HUES6 (cell line): ENCODE results near the gene NEO1.

ENCODE experiments used
- H3K27ac ChIP-seq: 2 replicates; pipeline ENCODE4 v1.7.0; 2013; ENCODE audit warnings: low read depth, mild to moderate bottlenecking, low read length, inconsistent platforms
- H3K27me3 ChIP-seq: 2 replicates; pipeline ENCODE4 v1.6.1; 2013; ENCODE audit warnings: low read length; ENCODE audit not compliant: control insufficient read depth, insufficient read depth
- H3K36me3 ChIP-seq: 2 replicates; pipeline ENCODE4 v1.6.1; 2013; ENCODE audit warnings: low read length; ENCODE audit not compliant: control insufficient read depth, insufficient read depth
- H3K4me1 ChIP-seq: 2 replicates; pipeline ENCODE4 v1.6.1; 2013; ENCODE audit warnings: low read length; ENCODE audit not compliant: control insufficient read depth, insufficient read depth
- H3K4me3 ChIP-seq: 2 replicates; pipeline ENCODE4 v1.5.1; 2013; ENCODE audit warnings: low read depth, low read length
- H3K9ac ChIP-seq: one replicate; pipeline ENCODE4 v1.6.1; 2013; ENCODE audit warnings: mild to moderate bottlenecking, low read length
- H3K9me3 ChIP-seq: 2 replicates; pipeline ENCODE4 v1.6.1; 2013; ENCODE audit warnings: low read depth, low read length; ENCODE audit not compliant: control insufficient read depth, insufficient read depth

The NEO1 gene

GRCh38 chr15:73317651-73318462 lies 265.6 kb downstream of the NEO1 start:
- Histone ChIP-seq H3K27me3 (0 out of 2 replicates have a peak, but pooled peaks cover 3% of the 10 kb centered on the region), H3K36me3 (no peaks in the 10 kb centered on the region), H3K27ac (no peak overlapping the region), H3K4me1 (peaks cover 7% of the 10 kb centered on the region; the same call in 1 of the 2 replicates), H3K9me3 (no peaks in the 10 kb centered on the region), H3K4me3 (no peak overlapping the region), H3K9ac (no peak overlapping the region)

GRCh38 chr15:73318463-73319351 lies 266.4 kb downstream of the NEO1 start:
- peaks cover 7% of the 10 kb centered on the region; the same call in 1 of the 2 replicates for H3K4me1 ChIP-seq
- H3K4me3 ChIP-seq, result no peak overlapping the region
- no peak overlapping the region for H3K27ac ChIP-seq
- H3K9ac ChIP-seq, result no peak overlapping the region
- 0 out of 2 replicates have a peak, but pooled peaks cover 3% of the 10 kb centered on the region for H3K27me3 ChIP-seq
- H3K36me3 ChIP-seq, result peaks cover 6% of the 10 kb centered on the region; the same call in 1 of the 2 replicates
- no peaks in the 10 kb centered on the region for H3K9me3 ChIP-seq

GRCh38 chr15:73319460-73320245 lies 267.4 kb downstream of the NEO1 start:
- H3K36me3 ChIP-seq, result peaks cover 8% of the 10 kb centered on the region; the same call in 1 of the 2 replicates
- no peak overlapping the region for H3K9ac ChIP-seq
- H3K27ac ChIP-seq, result no peak overlapping the region
- 0 out of 2 replicates have a peak, but pooled peaks cover 3% of the 10 kb centered on the region for H3K27me3 ChIP-seq
- no peak overlapping the region for H3K4me3 ChIP-seq
- peaks cover 7% of the 10 kb centered on the region; the same call in 1 of the 2 replicates for H3K4me1 ChIP-seq
- H3K9me3 ChIP-seq, result no peaks in the 10 kb centered on the region

- peaks cover 7% of the 10 kb centered on the region; the same call in 1 of the 2 replicates for H3K4me1 ChIP-seq
- H3K9me3 ChIP-seq, result no peaks in the 10 kb centered on the region
- no peak overlapping the region for H3K27ac ChIP-seq
- 0 out of 2 replicates have a peak, but pooled peaks cover 3% of the 10 kb centered on the region for H3K27me3 ChIP-seq
- H3K9ac ChIP-seq, result no peak overlapping the region
- peaks cover 12% of the 10 kb centered on the region; the same call in 1 of the 2 replicates for H3K36me3 ChIP-seq
- H3K4me3 ChIP-seq, result no peak overlapping the region
These were observed 268.4 kb downstream of the NEO1 start for GRCh38 chr15:73320619-73321180.

GRCh38 chr15:73321496-73322450 lies 269.5 kb downstream of the NEO1 start:
- H3K27ac ChIP-seq, result no peak overlapping the region
- no peaks in the 10 kb centered on the region for H3K9me3 ChIP-seq
- H3K9ac ChIP-seq, result no peak overlapping the region
- H3K36me3 ChIP-seq, result peaks cover 12% of the 10 kb centered on the region; the same call in 1 of the 2 replicates
- peaks cover 7% of the 10 kb centered on the region; the same call in 1 of the 2 replicates for H3K4me1 ChIP-seq
- no peak overlapping the region for H3K4me3 ChIP-seq
- H3K27me3 ChIP-seq, result 0 out of 2 replicates have a peak, but pooled peaks cover 3% of the 10 kb centered on the region

- Histone ChIP-seq H3K9me3 (no peaks in the 10 kb centered on the region), H3K27ac (no peak overlapping the region), H3K4me1 (peaks cover 6% of the 10 kb centered on the region; the same call in 1 of the 2 replicates), H3K27me3 (0 out of 2 replicates have a peak, but pooled peaks cover 3% of the 10 kb centered on the region), H3K9ac (no peak overlapping the region), H3K4me3 (no peak overlapping the region), H3K36me3 (peaks cover 15% of the 10 kb centered on the region; the same call in 1 of the 2 replicates)
These were observed 270.6 kb downstream of the NEO1 start for GRCh38 chr15:73322665-73323373.

GRCh38 chr15:73323374-73323955 lies 271.2 kb downstream of the NEO1 start:
- Histone ChIP-seq H3K36me3 (peaks cover 20% of the 10 kb centered on the region; the same call in 1 of the 2 replicates), H3K4me3 (no peak overlapping the region), H3K9ac (no peak overlapping the region), H3K4me1 (peaks cover under 1% of the 10 kb centered on the region; the same call in 1 of the 2 replicates), H3K27ac (no peak overlapping the region), H3K9me3 (no peaks in the 10 kb centered on the region), H3K27me3 (0 out of 2 replicates have a peak, but pooled peaks cover 3% of the 10 kb centered on the region)

GRCh38 chr15:73323956-73324355 lies 271.7 kb downstream of the NEO1 start:
- H3K27ac ChIP-seq, result no peak overlapping the region
- H3K4me1 ChIP-seq, result no peaks in the 10 kb centered on the region; the same call in 1 of the 2 replicates
- H3K27me3 ChIP-seq, result 0 out of 2 replicates have a peak, but pooled peaks cover 3% of the 10 kb centered on the region

More at GRCh38 chr15:73323956-73324355, 271.7 kb downstream of the NEO1 start:
- no peaks in the 10 kb centered on the region for H3K9me3 ChIP-seq
- H3K4me3 ChIP-seq, result no peak overlapping the region
- H3K9ac ChIP-seq, result no peak overlapping the region
- peaks cover 20% of the 10 kb centered on the region; the same call in 1 of the 2 replicates for H3K36me3 ChIP-seq
